ENCODE measurements around the gene AGRN. TPM values are rescaled to one million over a fixed set of nuclear protein-coding genes. Genes with fewer than 3 reads are reported as not detected.
A peak's percentile ranks its signal among the peaks of the same experiment; 100 is the strongest.

AGRN gene
- total RNA-seq, 1 donor: 30.0 TPM

DNA sequence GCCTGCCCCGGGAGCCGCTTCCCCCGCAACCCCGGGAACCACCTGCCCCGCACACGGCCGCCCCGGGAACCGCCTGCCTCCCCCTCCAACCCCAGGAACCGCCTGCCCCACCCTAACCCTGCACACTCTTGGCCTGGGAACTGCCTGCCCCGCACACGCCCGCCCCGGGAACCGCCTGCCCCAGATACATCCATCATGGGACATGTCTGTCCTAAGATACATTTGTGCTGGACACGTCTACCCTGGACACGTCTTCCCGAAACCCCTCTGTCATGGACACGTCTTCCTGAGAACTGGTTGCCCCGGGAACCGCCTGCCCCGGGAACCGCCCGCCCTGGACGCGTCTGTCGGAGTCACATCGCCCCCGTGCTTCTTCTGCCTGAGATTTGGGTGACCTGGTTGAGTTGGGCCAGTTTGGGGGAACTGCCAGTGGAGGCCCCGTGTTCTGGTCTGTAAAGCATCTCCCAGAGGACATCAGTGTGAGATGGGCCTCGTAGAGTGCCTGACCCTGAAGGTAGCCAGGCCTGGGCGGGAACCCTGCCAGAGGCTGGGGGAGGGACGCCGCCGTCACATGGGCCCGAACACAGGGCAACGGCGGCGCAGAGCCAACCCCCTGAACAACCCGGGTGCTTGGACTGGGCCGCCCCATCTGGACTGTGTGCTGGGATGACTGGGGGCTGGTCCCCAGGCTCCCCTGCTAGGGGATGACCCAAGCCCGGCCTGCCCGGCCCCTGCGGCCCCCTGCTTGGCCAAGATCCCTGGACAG, 41.7 kb upstream of the AGRN start:
- Histone ChIP-seq H3K4me2 (ENCODE audit: insufficient read depth, low read length) (no peak overlapping the region), H3K4me3 (ENCODE audit: insufficient read depth, low read length) (no peak overlapping the region), H3K27me3 (ENCODE audit: insufficient read depth, low read length) (no peaks in the 10 kb centered on the region), H3K4me1 (ENCODE audit: insufficient read depth, low read length) (no peaks in the 10 kb centered on the region), H2AFZ (ENCODE audit: low read length) (no peak overlapping the region), H4K20me1 (ENCODE audit: insufficient read depth, low read length) (no peaks in the 10 kb centered on the region), H3K36me3 (ENCODE audit: insufficient read depth, low read length) (no peaks in the 10 kb centered on the region), H3K27ac (ENCODE audit: low read depth, low read length) (no peak overlapping the region), H3K9me3 (ENCODE audit: low read depth, low read length) (no peaks in the 10 kb centered on the region), H3K79me2 (ENCODE audit: insufficient read depth, low read length) (no peaks in the 10 kb centered on the region)
- DNase-seq (ENCODE audit: insufficient read length, low spot score, missing footprints): peak; percentile 87
- TF ChIP-seq, protein P1, sequence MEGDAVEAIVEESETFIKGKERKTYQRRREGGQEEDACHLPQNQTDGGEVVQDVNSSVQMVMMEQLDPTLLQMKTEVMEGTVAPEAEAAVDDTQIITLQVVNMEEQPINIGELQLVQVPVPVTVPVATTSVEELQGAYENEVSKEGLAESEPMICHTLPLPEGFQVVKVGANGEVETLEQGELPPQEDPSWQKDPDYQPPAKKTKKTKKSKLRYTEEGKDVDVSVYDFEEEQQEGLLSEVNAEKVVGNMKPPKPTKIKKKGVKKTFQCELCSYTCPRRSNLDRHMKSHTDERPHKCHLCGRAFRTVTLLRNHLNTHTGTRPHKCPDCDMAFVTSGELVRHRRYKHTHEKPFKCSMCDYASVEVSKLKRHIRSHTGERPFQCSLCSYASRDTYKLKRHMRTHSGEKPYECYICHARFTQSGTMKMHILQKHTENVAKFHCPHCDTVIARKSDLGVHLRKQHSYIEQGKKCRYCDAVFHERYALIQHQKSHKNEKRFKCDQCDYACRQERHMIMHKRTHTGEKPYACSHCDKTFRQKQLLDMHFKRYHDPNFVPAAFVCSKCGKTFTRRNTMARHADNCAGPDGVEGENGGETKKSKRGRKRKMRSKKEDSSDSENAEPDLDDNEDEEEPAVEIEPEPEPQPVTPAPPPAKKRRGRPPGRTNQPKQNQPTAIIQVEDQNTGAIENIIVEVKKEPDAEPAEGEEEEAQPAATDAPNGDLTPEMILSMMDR (IDR thresholded peaks at IDR 0.05; ENCODE audit: extremely low read depth, low read depth, low read length): no peak

- TF ChIP-seq, protein P1 (IDR thresholded peaks at IDR 0.05; ENCODE audit: extremely low read depth, low read depth, low read length): no peak
- Histone ChIP-seq H3K4me1 (ENCODE audit: insufficient read depth, low read length) (no peaks in the 10 kb centered on the region), H3K9me3 (ENCODE audit: low read depth, low read length) (no peaks in the 10 kb centered on the region), H3K27ac (ENCODE audit: low read depth, low read length) (no peak overlapping the region), H2AFZ (ENCODE audit: low read length) (no peak overlapping the region), H3K79me2 (ENCODE audit: insufficient read depth, low read length) (no peaks in the 10 kb centered on the region), H3K4me2 (ENCODE audit: insufficient read depth, low read length) (no peak overlapping the region), H4K20me1 (ENCODE audit: insufficient read depth, low read length) (no peaks in the 10 kb centered on the region), H3K4me3 (ENCODE audit: insufficient read depth, low read length) (no peak overlapping the region), H3K27me3 (ENCODE audit: insufficient read depth, low read length) (no peaks in the 10 kb centered on the region), H3K36me3 (ENCODE audit: insufficient read depth, low read length) (no peaks in the 10 kb centered on the region)
- DNase-seq (ENCODE audit: insufficient read length, low spot score, missing footprints): peak; percentile 87
These were observed 40.8 kb upstream of the AGRN start for GRCh38 chr1:978835-979743.

DNA sequence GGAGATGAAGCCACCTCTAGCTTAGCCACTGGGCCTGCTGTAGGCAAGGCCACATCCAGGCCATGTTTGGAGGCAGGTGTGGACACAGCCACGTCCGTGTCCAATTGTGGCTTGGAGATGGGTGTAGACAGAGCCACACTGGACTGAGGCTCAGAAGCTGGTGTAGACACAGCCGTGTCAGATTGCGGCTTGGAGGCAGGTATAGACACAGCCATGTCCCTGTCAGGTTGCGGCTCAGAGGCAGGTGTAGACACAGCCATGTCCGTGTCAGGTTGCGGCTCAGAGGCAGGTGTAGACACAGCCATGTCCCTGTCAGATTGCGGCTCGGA, 40.2 kb upstream of the AGRN start:
- TF ChIP-seq, protein P1 (IDR thresholded peaks at IDR 0.05; ENCODE audit: extremely low read depth, low read depth, low read length): no peak
- no peaks in the 10 kb centered on the region for H4K20me1 ChIP-seq (ENCODE audit: insufficient read depth, low read length)
- H3K27ac ChIP-seq (ENCODE audit: low read depth, low read length): no peak overlapping the region
- H3K79me2 ChIP-seq (ENCODE audit: insufficient read depth, low read length): no peaks in the 10 kb centered on the region
- peak; percentile 73 for DNase-seq (ENCODE audit: insufficient read length, low spot score, missing footprints)
- H3K4me3 ChIP-seq (ENCODE audit: insufficient read depth, low read length): no peak overlapping the region
- no peak overlapping the region for H2AFZ ChIP-seq (ENCODE audit: low read length)
- no peaks in the 10 kb centered on the region for H3K9me3 ChIP-seq (ENCODE audit: low read depth, low read length)
- H3K27me3 ChIP-seq (ENCODE audit: insufficient read depth, low read length): no peaks in the 10 kb centered on the region
- no peaks in the 10 kb centered on the region for H3K4me1 ChIP-seq (ENCODE audit: insufficient read depth, low read length)
- H3K36me3 ChIP-seq (ENCODE audit: insufficient read depth, low read length): no peaks in the 10 kb centered on the region
- H3K4me2 ChIP-seq (ENCODE audit: insufficient read depth, low read length): no peak overlapping the region

- peak; percentile 89 for DNase-seq (ENCODE audit: insufficient read length, low spot score, missing footprints)
- H3K27me3 ChIP-seq (ENCODE audit: insufficient read depth, low read length): no peaks in the 10 kb centered on the region
- no peak overlapping the region for H3K4me3 ChIP-seq (ENCODE audit: insufficient read depth, low read length)
- no peak overlapping the region for H3K4me2 ChIP-seq (ENCODE audit: insufficient read depth, low read length)
- no peaks in the 10 kb centered on the region for H3K9me3 ChIP-seq (ENCODE audit: low read depth, low read length)
- no peaks in the 10 kb centered on the region for H4K20me1 ChIP-seq (ENCODE audit: insufficient read depth, low read length)
- H3K27ac ChIP-seq (ENCODE audit: low read depth, low read length): no peak overlapping the region
- H3K36me3 ChIP-seq (ENCODE audit: insufficient read depth, low read length): no peaks in the 10 kb centered on the region
- H3K4me1 ChIP-seq (ENCODE audit: insufficient read depth, low read length): no peaks in the 10 kb centered on the region
- H3K79me2 ChIP-seq (ENCODE audit: insufficient read depth, low read length): no peaks in the 10 kb centered on the region
- TF ChIP-seq, protein P1 (IDR thresholded peaks at IDR 0.05; ENCODE audit: extremely low read depth, low read depth, low read length): no peak
- H2AFZ ChIP-seq (ENCODE audit: low read length): no peak overlapping the region
These were observed 39.8 kb upstream of the AGRN start for GRCh38 chr1:980137-980571.

Measured in osteoblast (primary cell).